GM21526 (cell line): ENCODE measurements around the gene ASCL3.
"Not testable (repeated sequence)": the region's sequence is repeated elsewhere in the genome, so short reads cannot be mapped to it uniquely, and the experiment has no call there.

Source experiments
- ATAC-seq: cut with Tn5 transposase; IDR thresholded peaks from one replicate; pipeline ENCODE4 v1.9.1; 2021; ENCODE audit warnings: moderate library complexity; ENCODE audit not compliant: unreplicated experiment, low FRiP score

Gene ASCL3

GRCh38 chr11:8948886-8949285 lies 6.1 kb upstream of the ASCL3 start:
- ATAC-seq = no peak

DNA sequence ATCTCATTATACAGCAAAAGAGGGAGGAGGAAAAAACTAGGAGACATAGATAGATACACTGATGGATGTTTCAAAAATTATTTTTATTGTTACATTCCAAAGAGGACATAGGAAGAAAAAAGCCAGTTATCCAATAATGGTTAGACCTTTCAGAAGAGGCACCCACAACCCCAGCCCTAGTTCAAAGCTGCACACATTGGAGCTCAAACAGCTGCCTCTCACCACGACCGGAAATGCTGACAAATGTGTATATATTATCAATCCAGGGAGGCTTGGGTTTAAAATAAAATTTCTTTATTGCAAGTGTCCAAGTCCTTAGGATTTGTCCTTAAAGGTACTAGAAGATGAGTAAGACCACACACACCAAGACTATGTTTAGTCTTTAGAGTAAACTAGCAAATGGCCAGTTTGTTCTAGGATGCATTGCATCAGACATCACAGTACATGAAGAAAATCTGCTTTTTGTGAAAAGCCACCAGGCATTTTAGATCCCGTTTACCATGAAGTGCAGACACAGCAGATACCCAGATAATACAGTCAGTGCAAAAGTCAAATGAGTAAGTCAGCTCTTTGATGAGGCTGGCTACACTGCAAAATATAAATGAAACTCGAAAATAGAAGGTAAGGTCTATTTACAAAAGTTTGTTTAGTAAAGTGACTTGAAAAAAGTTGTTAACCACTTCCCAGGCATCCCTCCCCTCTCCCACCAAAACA lies 4.6 kb upstream of the ASCL3 start:
- no peak for ATAC-seq

- ATAC-seq = no peak
These were observed 1.3 kb downstream of the ASCL3 start for GRCh38 chr11:8941341-8942103.

DNA sequence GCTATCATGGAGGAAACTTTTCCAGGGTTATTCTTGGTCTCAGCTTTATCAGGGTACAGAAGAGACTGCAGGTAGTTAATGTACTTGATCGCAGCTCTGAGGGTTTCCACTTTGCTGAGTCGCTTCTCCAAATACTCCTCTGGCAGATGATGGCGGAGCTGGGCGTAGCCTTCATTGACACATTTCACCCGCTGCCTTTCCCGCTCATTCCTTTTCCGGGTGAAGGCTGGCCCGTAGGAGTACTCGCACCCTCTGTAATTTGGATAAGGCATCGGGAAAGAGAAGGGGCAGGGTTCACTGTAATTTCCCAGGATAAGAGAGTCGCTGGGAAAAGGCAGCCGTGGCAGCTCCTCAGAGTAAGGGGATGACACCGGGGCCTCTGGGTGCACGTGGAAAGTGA lies 5.2 kb downstream of the ASCL3 start:
- no peak for ATAC-seq

- ATAC-seq = peak; percentile 64
These were observed 5.7 kb downstream of the ASCL3 start for GRCh38 chr11:8937159-8937558.

DNA sequence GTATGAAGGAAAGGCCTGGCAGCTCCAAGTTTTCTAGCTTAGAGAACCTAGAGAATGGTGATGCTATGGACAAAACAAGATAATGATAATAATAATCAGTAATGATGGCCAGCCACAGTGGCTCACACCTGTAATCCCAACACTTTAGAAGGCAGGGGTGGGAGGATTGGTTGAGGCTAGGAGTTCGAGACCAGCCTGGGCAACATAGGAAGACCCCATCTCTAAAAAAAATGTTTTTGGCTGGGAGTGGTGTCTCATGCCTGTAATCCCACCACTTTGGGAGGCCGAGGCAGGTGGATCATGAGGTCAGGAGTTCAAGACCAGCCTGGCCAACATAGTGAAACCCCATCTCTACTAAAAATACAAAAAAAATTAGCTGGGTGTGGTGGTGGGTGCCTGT lies 7.0 kb downstream of the ASCL3 start:
- not testable (repeated sequence) for ATAC-seq

- ATAC-seq = no peak
These were observed 7.9 kb downstream of the ASCL3 start for GRCh38 chr11:8934742-8935488.

DNA sequence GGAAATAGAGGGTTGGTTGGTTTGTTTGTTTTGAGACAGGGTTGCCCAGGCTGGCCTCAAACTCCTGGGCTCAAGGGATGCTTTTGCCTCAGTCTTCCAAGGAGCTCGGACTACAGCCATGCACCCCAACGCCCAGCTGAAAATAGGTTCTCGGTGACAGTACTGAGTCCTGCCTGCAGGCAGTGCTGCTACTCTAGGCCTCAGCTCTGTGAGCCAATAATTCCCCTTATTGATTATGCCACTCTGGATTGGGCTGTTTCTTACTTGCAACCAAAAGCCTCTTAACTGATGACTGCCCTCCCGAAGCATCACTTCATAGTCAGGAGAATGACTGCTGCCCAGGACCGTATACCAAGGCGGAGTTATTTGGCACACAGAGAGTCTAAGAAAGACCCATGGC lies 8.9 kb downstream of the ASCL3 start:
- ATAC-seq = no peak

DNA sequence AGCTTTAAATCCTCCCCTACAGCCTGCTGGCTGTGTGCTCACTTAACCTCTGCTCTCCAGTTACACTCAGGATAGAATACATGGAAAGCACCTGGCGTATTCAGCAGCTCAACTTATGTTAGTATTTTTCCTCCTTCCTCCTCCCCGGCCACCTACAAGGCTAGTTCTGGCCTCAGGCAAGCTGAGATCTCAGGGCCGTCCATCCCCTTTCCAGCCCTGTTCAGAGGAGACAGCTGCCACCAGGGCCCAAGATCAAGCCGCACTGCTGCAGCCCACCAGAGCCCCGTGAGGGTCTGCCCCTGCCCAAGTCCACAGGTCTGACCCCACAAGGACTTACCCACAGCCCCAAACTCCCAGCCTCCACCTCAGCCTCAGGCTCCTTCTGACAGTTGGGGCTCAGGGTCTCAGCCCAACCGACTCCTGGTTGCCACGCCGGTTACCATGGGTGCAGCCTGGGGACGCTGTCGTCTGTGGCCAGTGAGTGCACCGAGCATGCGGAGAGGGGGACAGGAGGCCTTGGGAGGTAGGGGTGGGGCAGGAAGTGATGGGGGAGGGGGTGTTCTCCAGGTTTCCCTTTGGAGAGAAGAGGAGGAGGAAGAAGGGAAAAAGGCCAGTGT lies 10.1 kb downstream of the ASCL3 start, which contains the start of gene C11orf16:
TSS of gene C11orf16 (minus strand) at position 384 of the 617 bp plus-strand sequence. CDS start 639 bp downstream, outside the sequence.
- no peak for ATAC-seq

GRCh38 chr11:8930456-8931175 lies 12.2 kb downstream of the ASCL3 start:
- ATAC-seq = no peak

DNA sequence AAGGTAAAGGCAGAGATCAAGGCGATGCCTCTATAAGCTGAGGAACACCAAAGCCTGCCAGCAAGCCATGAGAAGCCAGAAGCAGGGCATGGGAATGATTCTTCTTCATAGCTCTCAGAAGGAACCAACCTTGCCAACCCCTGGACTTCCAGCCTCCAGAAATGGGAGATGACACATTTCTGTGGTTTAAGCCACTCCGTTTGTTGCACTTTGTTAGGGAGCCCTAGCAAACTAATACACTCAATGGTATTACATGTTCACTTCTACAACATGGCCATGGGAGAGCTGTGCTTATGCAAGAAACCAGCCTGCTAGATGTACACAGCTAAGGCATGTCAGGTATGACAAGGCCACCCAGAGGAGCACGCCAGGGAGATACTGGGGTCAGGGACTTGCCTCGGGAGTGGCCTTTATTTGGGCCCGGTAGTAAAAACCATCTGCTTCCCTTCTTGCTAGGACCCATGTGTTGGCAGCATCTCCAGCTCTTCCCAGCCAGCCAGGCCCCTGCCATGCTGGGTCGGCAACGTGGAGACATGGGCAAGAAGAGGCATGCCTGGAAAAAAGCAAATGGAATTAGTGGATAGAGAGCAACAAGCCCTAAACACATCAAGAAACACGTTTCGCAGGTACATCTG lies 13.7 kb downstream of the ASCL3 start:
- ATAC-seq = no peak

GRCh38 chr11:8928205-8928604 lies 14.6 kb downstream of the ASCL3 start:
- no peak for ATAC-seq

DNA sequence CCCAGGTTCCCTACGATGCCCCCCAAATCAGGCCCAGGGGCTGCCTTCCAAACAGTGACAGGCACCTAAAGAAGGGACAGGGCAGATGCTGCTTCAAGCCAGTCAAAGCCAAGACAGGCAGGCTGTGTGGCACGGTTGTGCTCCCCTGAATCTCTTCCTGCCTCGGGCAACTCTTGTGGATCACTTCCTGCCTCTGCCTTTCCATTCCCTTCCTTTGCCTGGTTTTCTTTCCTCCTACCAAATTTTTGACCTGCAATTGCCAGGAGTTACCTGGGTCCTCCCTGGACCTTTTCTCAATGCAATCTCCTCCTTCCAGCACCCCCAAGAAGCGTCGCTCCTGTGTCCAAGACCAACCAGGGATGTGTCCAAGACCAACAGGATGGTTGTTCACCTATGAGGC lies 15.6 kb downstream of the ASCL3 start:
- no peak for ATAC-seq

- no peak for ATAC-seq
These were observed 16.6 kb downstream of the ASCL3 start for GRCh38 chr11:8926236-8926635.

GRCh38 chr11:8925711-8926110 lies 17.1 kb downstream of the ASCL3 start:
- ATAC-seq = no peak

DNA sequence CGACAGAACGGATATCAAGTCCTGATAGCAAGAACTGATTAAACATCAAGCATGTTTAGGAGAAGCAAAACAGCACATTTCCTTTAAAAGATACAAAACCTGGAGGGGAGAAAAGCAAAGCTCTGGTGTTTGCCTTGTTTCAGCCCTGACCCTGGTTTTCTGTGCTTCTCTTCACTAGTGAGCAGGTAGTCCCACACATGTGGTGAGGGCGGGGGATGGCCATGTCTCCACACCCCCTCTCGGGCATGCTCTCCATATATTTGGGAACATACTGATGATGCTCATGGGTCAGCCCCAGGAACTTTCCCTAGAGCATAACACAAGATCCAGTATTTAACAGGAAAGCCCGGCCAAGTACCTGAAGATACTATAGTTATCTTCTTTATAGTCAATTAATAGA lies 20.1 kb downstream of the ASCL3 start:
- ATAC-seq = no peak

- ATAC-seq = no peak
These were observed 25.5 kb downstream of the ASCL3 start for GRCh38 chr11:8917157-8917825.

DNA sequence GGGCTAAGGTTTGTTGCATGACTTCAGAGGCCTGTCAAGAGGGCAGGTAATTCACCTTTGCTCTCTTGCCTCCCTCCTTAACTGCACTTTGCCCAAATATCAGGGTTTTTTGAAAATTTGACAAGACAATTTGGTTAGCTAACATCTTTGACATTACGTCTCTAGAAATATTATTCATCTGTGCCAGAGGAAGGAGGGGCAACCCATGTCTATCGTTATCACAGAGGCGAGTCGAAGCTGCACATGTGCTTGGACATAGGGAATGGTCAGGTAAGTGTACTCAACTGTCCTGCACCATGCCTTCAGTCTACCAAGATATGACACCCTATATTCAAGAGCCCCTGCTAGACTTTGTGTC lies 28.2 kb downstream of the ASCL3 start:
- no peak for ATAC-seq

DNA sequence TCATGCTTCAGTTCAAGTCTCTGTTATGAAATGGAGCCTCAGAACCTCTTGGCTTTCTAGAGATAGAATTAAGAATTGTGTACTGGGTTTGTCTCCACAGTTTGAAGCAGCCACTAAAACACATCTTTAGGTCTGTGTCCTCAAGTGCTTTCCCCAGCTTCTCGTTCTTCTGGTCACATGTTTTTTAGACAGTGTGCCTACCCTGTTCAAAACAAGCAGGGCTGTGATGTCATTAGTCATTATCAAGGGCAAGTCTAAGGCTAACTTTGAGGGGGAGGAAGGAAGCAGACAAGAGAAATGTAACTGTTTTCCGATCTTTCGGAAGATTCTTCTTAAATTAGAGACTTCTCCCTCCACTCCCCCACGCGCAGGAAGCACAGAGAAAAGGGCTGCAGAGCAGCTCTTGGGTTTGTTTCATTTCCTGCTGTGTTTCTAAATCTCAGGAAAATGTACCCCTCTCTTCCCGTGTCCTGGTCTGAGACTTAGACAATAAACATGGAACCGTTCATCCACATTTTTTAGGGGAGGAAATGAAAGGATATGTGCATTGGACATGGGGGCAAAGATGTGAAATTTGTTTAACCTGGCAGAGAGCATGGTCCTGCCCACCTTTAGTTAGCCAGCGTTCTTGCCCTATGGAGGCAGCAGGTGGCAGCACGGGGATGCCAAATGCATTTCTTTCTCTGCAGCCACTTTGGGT lies 28.7 kb downstream of the ASCL3 start:
- no peak for ATAC-seq
